ENCODE measurements around the gene ANAPC2.

The ANAPC2 gene

DNA sequence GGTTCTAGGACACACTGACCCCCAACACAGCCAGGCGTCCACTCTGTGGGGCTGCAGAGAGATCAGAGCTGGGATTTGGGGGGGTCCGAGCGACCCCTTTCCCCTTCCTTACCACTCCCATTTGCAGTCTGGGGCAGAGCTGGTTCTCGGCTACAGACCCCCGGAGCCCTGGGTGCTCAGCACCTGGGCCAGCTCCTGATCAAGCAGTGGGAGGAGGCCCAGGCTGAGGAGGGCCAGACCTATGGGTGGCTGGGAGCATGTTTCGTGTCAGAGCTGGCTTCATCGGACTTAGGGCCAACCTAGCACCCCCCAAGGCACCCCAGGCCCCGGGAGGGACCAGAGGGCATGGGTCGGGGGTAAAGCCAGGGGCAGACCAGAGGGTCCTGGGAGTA, 41.8 kb downstream of the ANAPC2 start:
- TF ChIP-seq, protein P1, sequence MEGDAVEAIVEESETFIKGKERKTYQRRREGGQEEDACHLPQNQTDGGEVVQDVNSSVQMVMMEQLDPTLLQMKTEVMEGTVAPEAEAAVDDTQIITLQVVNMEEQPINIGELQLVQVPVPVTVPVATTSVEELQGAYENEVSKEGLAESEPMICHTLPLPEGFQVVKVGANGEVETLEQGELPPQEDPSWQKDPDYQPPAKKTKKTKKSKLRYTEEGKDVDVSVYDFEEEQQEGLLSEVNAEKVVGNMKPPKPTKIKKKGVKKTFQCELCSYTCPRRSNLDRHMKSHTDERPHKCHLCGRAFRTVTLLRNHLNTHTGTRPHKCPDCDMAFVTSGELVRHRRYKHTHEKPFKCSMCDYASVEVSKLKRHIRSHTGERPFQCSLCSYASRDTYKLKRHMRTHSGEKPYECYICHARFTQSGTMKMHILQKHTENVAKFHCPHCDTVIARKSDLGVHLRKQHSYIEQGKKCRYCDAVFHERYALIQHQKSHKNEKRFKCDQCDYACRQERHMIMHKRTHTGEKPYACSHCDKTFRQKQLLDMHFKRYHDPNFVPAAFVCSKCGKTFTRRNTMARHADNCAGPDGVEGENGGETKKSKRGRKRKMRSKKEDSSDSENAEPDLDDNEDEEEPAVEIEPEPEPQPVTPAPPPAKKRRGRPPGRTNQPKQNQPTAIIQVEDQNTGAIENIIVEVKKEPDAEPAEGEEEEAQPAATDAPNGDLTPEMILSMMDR (IDR thresholded peaks at IDR 0.05; ENCODE audit: low read depth, low read length, missing control alignments), result no peak
- in situ Hi-C loops (cut with HindIII; ENCODE audit: low sequenced_read_pairs), result no loop called here
- no peak for DNase-seq (ENCODE audit: low read depth)
- no peak overlapping the region for H3K4me3 ChIP-seq (ENCODE audit: low read depth, low read length)

DNA sequence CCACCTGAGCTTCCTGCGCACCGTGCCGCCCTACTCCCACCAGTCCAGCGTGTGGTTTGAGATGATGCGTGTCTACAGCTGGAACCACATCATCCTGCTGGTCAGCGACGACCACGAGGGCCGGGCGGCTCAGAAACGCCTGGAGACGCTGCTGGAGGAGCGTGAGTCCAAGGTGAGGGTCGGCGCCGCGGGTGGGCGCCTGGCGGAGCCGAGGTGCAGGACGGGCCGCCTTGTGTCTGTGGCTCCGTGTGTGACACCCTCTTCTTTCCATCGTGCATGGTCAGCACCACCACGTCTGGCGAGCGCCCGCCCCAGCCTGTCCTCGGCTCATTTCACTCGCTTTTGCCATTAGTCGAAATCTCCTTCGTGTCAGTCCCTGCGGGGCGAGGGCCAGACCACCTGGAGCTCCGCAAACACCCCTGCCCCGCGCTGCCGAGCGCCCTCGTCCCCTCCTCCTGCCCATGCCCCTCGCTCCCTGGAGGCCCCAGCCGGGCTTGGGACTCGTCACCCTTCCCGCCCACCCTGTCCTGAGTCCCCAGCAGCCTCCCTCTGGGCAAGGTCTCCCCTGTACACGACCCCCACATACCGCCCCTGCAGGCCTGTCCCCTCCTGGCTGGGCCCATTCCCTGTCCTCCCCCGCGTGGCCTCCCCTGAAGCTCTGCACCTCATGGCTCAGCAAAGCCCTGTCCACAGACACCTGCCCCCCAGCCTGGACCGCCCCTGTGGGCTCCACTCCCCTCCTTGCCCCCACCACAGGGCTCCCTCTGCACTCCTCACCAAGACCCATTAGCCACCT, 42.4 kb downstream of the ANAPC2 start:
- in situ Hi-C loops (cut with HindIII; ENCODE audit: low sequenced_read_pairs), result no loop called here
- DNase-seq (ENCODE audit: low read depth), result no peak
- H3K4me3 ChIP-seq (ENCODE audit: low read depth, low read length), result no peak overlapping the region
- TF ChIP-seq, protein P1 (IDR thresholded peaks at IDR 0.05; ENCODE audit: low read depth, low read length, missing control alignments), result no peak

DNA sequence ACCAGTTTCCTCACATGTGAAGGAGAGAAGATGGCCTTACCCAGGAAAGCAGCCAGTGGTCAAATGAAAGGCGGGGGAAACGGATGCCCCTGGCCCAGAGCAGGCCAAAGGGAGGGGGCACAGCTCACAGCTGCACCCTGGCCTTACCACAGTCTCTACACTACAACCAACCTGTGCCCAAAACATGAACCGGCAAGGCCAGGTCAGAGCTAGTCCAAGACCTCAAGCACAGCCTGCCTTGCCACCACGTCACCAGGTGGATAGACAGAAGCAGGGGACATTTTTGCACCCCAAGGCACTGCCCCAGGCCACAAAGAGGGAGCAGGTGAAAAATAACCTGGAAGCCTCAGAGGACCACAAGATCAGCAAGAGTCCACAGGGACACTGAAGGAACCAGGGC, 44.9 kb downstream of the ANAPC2 start:
- H3K4me3 ChIP-seq (ENCODE audit: low read depth, low read length), result no peak overlapping the region
- in situ Hi-C loops (cut with HindIII; ENCODE audit: low sequenced_read_pairs), result no loop called here
- DNase-seq (ENCODE audit: low read depth), result no peak
- TF ChIP-seq, protein P1 (IDR thresholded peaks at IDR 0.05; ENCODE audit: low read depth, low read length, missing control alignments), result no peak

DNA sequence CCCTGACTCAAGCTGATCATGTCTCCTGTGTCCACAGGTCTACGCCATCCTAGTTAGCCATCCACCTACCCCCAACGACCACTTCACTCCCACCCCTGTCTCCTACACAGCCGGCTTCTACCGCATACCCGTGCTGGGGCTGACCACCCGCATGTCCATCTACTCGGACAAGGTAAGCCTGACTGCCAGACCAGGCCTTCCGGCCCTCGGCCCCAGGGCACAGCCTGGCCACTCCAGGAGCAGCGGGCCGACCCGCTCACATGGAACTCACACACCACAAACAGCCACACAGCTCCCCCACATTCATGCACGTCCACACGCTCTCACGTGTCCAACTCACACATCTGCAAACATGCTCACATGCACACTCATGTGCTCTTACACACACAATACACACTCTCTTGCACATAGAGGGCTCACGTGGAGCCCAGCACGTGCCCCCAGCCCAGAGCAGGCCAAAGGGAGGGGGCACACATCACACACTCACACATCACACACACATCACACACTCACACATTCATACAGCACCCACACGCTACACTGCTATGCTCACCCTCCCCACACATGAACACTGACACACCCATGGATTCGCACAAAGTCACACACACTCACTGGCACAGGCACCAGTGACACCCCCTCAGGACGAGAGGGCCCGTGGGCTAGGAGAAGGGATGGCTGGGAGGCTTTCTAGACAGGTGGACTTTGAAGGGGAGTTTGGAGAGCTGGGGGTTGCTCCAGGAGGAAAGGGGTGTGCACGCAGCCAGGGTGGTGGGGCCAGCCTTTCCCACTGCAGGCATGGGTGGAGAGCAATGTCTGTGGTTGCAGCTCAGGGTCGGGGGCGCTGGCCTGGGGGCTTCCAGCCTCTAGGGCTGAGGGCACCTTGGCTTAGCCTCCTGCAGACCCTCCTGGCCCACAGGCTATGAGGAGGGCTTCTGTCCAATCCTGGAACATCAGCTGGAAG, 46.1 kb downstream of the ANAPC2 start:
- in situ Hi-C loops (cut with HindIII; ENCODE audit: low sequenced_read_pairs), result no loop called here
- TF ChIP-seq, protein P1 (IDR thresholded peaks at IDR 0.05; ENCODE audit: low read depth, low read length, missing control alignments), result no peak
- no peak overlapping the region for H3K4me3 ChIP-seq (ENCODE audit: low read depth, low read length)
- DNase-seq (ENCODE audit: low read depth), result no peak

DNA sequence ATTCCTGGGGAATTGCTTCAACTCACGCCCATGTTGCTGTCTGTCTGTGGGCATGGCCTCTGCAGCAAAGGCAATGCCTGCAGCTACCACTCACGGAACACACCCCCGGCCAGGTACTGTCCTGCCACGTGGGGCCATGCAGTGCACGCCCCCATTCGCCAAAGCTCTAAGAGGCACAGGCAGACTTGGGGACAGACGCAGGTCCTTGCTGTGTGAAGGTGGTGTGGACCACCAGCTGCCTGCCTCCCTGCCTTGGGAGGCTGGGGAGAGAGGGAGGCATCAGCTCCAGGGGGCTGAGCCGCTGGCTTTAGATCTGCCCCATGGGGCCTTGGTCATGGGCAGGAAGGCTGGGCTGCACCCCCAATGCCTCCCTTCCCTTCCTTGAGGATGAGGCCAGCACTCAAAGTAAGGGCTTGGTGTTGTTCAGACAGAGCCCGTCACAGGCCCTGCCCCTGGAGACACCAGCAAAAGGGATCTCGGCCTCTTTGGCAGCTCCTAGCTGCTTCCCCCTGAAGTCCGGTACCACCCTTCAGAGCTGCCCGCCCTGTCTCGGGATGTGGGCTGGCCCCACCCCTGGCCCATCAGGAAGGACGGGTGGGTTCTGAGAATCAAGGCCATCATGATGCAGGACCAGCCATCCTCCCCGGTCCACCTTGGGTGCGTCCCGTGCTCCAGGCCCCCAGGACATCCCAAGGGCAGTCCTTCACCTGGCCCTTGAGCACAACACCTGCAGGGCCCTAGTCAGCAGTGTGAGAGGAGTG, 47.1 kb downstream of the ANAPC2 start:
- H3K4me3 ChIP-seq (ENCODE audit: low read depth, low read length), result no peak overlapping the region
- in situ Hi-C loops (cut with HindIII; ENCODE audit: low sequenced_read_pairs), result no loop called here
- TF ChIP-seq, protein P1 (IDR thresholded peaks at IDR 0.05; ENCODE audit: low read depth, low read length, missing control alignments), result no peak
- DNase-seq (ENCODE audit: low read depth), result no peak
